ENCODE measurements around the gene TMEM128.
"Not testable (repeated sequence)": the region's sequence is repeated elsewhere in the genome, so short reads cannot be mapped to it uniquely, and the experiment has no call there.

The TMEM128 gene

GRCh38 chr4:4248029-4248884 is at the start of gene TMEM128:
Gene TMEM128 (minus strand): TSS chr4:4248223. CDS start chr4:4248202, 21 bp downstream.
- DNase-seq (ENCODE audit: low read depth) = peak; percentile 87

- no peak for DNase-seq (ENCODE audit: low read depth)
Observed at GRCh38 chr4:4296283-4296846, 48.3 kb upstream of the TMEM128 start.

GRCh38 chr4:4293279-4293678 is 45.3 kb upstream of the TMEM128 start:
- no peak for DNase-seq (ENCODE audit: low read depth)

GRCh38 chr4:4289941-4290850 is 42.2 kb upstream of the TMEM128 start, which contains the start of the genes LYAR and ZBTB49:
Gene LYAR (minus strand): TSS chr4:4290154. CDS start chr4:4283742, 6,412 bp downstream.
Gene ZBTB49 (plus strand): TSS chr4:4290251. CDS start chr4:4299946, 9,695 bp downstream.
- peak; percentile 98 for DNase-seq (ENCODE audit: low read depth)

- no peak for DNase-seq (ENCODE audit: low read depth)
Observed at GRCh38 chr4:4289597-4289940, 41.5 kb upstream of the TMEM128 start.

- no peak for DNase-seq (ENCODE audit: low read depth)
Observed at GRCh38 chr4:4289055-4289454, 41.0 kb upstream of the TMEM128 start.

GRCh38 chr4:4288098-4288497 is 40.1 kb upstream of the TMEM128 start:
- DNase-seq (ENCODE audit: low read depth) = no peak

- DNase-seq (ENCODE audit: low read depth) = no peak
Observed at GRCh38 chr4:4284827-4285618, 37.0 kb upstream of the TMEM128 start.

GRCh38 chr4:4281787-4282186 is 33.8 kb upstream of the TMEM128 start:
- DNase-seq (ENCODE audit: low read depth) = no peak

GRCh38 chr4:4277531-4277930 is 29.5 kb upstream of the TMEM128 start:
- DNase-seq (ENCODE audit: low read depth) = no peak

- DNase-seq (ENCODE audit: low read depth) = no peak
Observed at GRCh38 chr4:4274226-4274625, 26.2 kb upstream of the TMEM128 start.

- no peak for DNase-seq (ENCODE audit: low read depth)
Observed at GRCh38 chr4:4271912-4272311, 23.9 kb upstream of the TMEM128 start.

GRCh38 chr4:4270529-4270928 is 22.5 kb upstream of the TMEM128 start:
- no peak for DNase-seq (ENCODE audit: low read depth)

- no peak for DNase-seq (ENCODE audit: low read depth)
Observed at GRCh38 chr4:4269856-4270255, 21.8 kb upstream of the TMEM128 start.

- peak; percentile 32 for DNase-seq (ENCODE audit: low read depth)
Observed at GRCh38 chr4:4269331-4269731, 21.3 kb upstream of the TMEM128 start.

- no peak for DNase-seq (ENCODE audit: low read depth)
Observed at GRCh38 chr4:4268776-4269175, 20.8 kb upstream of the TMEM128 start.

GRCh38 chr4:4267981-4268380 is 20.0 kb upstream of the TMEM128 start:
- DNase-seq (ENCODE audit: low read depth) = no peak

- no peak for DNase-seq (ENCODE audit: low read depth)
Observed at GRCh38 chr4:4260185-4260751, 12.2 kb upstream of the TMEM128 start.

GRCh38 chr4:4259484-4260100 is 11.6 kb upstream of the TMEM128 start:
- DNase-seq (ENCODE audit: low read depth) = no peak

GRCh38 chr4:4257705-4258104 is 9.7 kb upstream of the TMEM128 start:
- DNase-seq (ENCODE audit: low read depth) = not testable (repeated sequence)

- no peak for DNase-seq (ENCODE audit: low read depth)
Observed at GRCh38 chr4:4256799-4257198, 8.8 kb upstream of the TMEM128 start.

Measured in activated gamma-delta T cell treated with anti-CD3 and anti-CD28 coated beads, Interleukin-2, amount 50 U/mL, for 16 hours (primary cell).